Measurements from ENCODE around the gene PIM1. TPM values are rescaled to one million over a fixed set of nuclear protein-coding genes. Genes with fewer than 3 reads are reported as not detected.
A peak's percentile ranks its signal among the peaks of the same experiment; 100 is the strongest.

PIM1 gene
- total RNA-seq, 1 experiment from 2014 or later, result 47.5 TPM

GRCh38 chr6:37155394-37156312 lies 14.3 kb upstream of the PIM1 start:
- H3K27me3 ChIP-seq (ENCODE audit: insufficient read depth, low read length), result no peaks in the 10 kb centered on the region
- H3K4me3 Mint-ChIP-seq, result no peak overlapping the region
- no peaks in the 10 kb centered on the region for H3K79me2 ChIP-seq (ENCODE audit: insufficient read depth, low read length)
- no peak overlapping the region for H2BK15ac ChIP-seq (ENCODE audit: low read depth, low read length)
- no peak overlapping the region for H2BK5ac ChIP-seq (ENCODE audit: insufficient read length, low read length)
- H4K8ac ChIP-seq (replicated peaks; ENCODE audit: insufficient read length, low read depth, low read length), result no peak overlapping the region
- H3K56ac ChIP-seq (ENCODE audit: insufficient read length, low read depth, low read length), result no peak overlapping the region
- no peak overlapping the region for H4K91ac ChIP-seq (ENCODE audit: insufficient read length, low read depth, low read length)
- H3K9ac ChIP-seq (ENCODE audit: extremely low read depth, insufficient read length, low read length), result no peak overlapping the region
- no peak overlapping the region for H3K14ac ChIP-seq (ENCODE audit: insufficient read depth, low read length)
- no peaks in the 10 kb centered on the region for H3K36me3 Mint-ChIP-seq (ENCODE audit: insufficient read depth in 1 of 3, low read depth in 3 of 3)
- no peak overlapping the region for H3K18ac ChIP-seq (ENCODE audit: insufficient read length, low read depth, low read length)
- no peaks in the 10 kb centered on the region for H3K23me2 ChIP-seq (ENCODE audit: insufficient read length, low read depth, low read length, poor library complexity, severe bottlenecking)
- no CpG with 5 or more reads among the region's 11 CpGs for WGBS (ENCODE audit: extremely low coverage, insufficient read length, low lambda C conversion rate)
- no peak overlapping the region for H2BK120ac ChIP-seq (ENCODE audit: low read depth, low read length, poor library complexity, severe bottlenecking)
- no peaks in the 10 kb centered on the region for H3K79me1 ChIP-seq (ENCODE audit: insufficient read depth, low read depth, low read length, poor library complexity, severe bottlenecking)
- no peaks in the 10 kb centered on the region for H3K4me1 ChIP-seq (ENCODE audit: insufficient read depth, low read length)
- H2BK12ac ChIP-seq (ENCODE audit: insufficient read length, low read depth, low read length), result no peak overlapping the region
- H3T11ph ChIP-seq (ENCODE audit: low read length), result no peak overlapping the region
- H3K4me2 ChIP-seq (ENCODE audit: insufficient read depth, insufficient read length, low read length), result no peak overlapping the region
- H3K4me1 Mint-ChIP-seq, result peaks cover 4 to 5% of the 10 kb centered on the region in 2 experiments
- H3K23ac ChIP-seq (ENCODE audit: insufficient read length, low read depth, low read length), result no peak overlapping the region
- H4K5ac ChIP-seq (ENCODE audit: insufficient read length, low read depth, low read length), result no peak overlapping the region
- DNase-seq, result no peak
- no peak overlapping the region for H2BK20ac ChIP-seq (ENCODE audit: low read depth, low read length, poor library complexity, severe bottlenecking)
- TF ChIP-seq CTCF (conservative IDR thresholded peaks at IDR 0.05), result no peak
- no peaks in the 10 kb centered on the region for H4K20me1 ChIP-seq (ENCODE audit: control insufficient read depth, insufficient read depth, insufficient read length)
- no peak overlapping the region for H3K27ac ChIP-seq (ENCODE audit: insufficient read length, low read depth, low read length)
- no peaks in the 10 kb centered on the region for H3K27me3 Mint-ChIP-seq (ENCODE audit: low read depth)
- H2AK5ac ChIP-seq (ENCODE audit: insufficient read length, low read length), result no peak overlapping the region
- peak overlapping the region in 1 of 3 experiments; percentile 88; a peak in 1 of 7 replicates for H3K27ac Mint-ChIP-seq
- no peaks in the 10 kb centered on the region for H3K9me3 Mint-ChIP-seq
- no peak overlapping the region for H2AFZ ChIP-seq (ENCODE audit: low read length)
- no peak overlapping the region for H3K4ac ChIP-seq (ENCODE audit: low read depth, low read length)
- H3K9me3 ChIP-seq (ENCODE audit: control insufficient read depth, low read depth, low read length), result no peaks in the 10 kb centered on the region
